ENCODE measurements around the gene NDUFV2.

NDUFV2 gene

GRCh38 chr18:9104244-9104901 is 1.9 kb downstream of the NDUFV2 start:
- Histone ChIP-seq H3K36me3 (ENCODE audit: insufficient read depth, low read depth, low read length) (peaks cover 13% of the 10 kb centered on the region; the same call in 1 of the 2 replicates), H3K27me3 (ENCODE audit: insufficient read depth, low read length) (no peaks in the 10 kb centered on the region), H3K4me1 (ENCODE audit: insufficient read depth, low read length) (peaks cover 53% of the 10 kb centered on the region), H3K9ac (ENCODE audit: low read depth, low read length) (peak overlapping the region; percentile 97; the same call in 1 of the 2 replicates), H3K4me3 (ENCODE audit: low read length) (peak overlapping the region; percentile 83), H3K9me3 (ENCODE audit: insufficient read depth, low read depth, low read length) (no peaks in the 10 kb centered on the region), H3K27ac (ENCODE audit: low read length) (no peak overlapping the region)

GRCh38 chr18:9105420-9105819 is 2.9 kb downstream of the NDUFV2 start:
- no peaks in the 10 kb centered on the region for H3K27me3 ChIP-seq (ENCODE audit: insufficient read depth, low read length)
- H3K4me3 ChIP-seq (ENCODE audit: low read length), result peak overlapping the region; percentile 83
- peaks cover 20% of the 10 kb centered on the region; the same call in 1 of the 2 replicates for H3K36me3 ChIP-seq (ENCODE audit: insufficient read depth, low read depth, low read length)
- H3K4me1 ChIP-seq (ENCODE audit: insufficient read depth, low read length), result peaks cover 64% of the 10 kb centered on the region
- peak overlapping the region; percentile 97; the same call in 1 of the 2 replicates for H3K9ac ChIP-seq (ENCODE audit: low read depth, low read length)
- H3K27ac ChIP-seq (ENCODE audit: low read length), result no peak overlapping the region
- H3K9me3 ChIP-seq (ENCODE audit: insufficient read depth, low read depth, low read length), result no peaks in the 10 kb centered on the region

GRCh38 chr18:9106094-9106493 is 3.6 kb downstream of the NDUFV2 start:
- H3K4me1 ChIP-seq (ENCODE audit: insufficient read depth, low read length), result peaks cover 65% of the 10 kb centered on the region
- peak overlapping the region; percentile 83 for H3K4me3 ChIP-seq (ENCODE audit: low read length)
- no peaks in the 10 kb centered on the region for H3K27me3 ChIP-seq (ENCODE audit: insufficient read depth, low read length)
- H3K27ac ChIP-seq (ENCODE audit: low read length), result no peak overlapping the region
- H3K9ac ChIP-seq (ENCODE audit: low read depth, low read length), result peak overlapping the region; percentile 97; the same call in 1 of the 2 replicates
- H3K9me3 ChIP-seq (ENCODE audit: insufficient read depth, low read depth, low read length), result no peaks in the 10 kb centered on the region
- peaks cover 27% of the 10 kb centered on the region; the same call in 1 of the 2 replicates for H3K36me3 ChIP-seq (ENCODE audit: insufficient read depth, low read depth, low read length)

- H3K27me3 ChIP-seq (ENCODE audit: insufficient read depth, low read length), result no peaks in the 10 kb centered on the region
- peaks cover 32% of the 10 kb centered on the region; the same call in 1 of the 2 replicates for H3K36me3 ChIP-seq (ENCODE audit: insufficient read depth, low read depth, low read length)
- H3K4me1 ChIP-seq (ENCODE audit: insufficient read depth, low read length), result peaks cover 62% of the 10 kb centered on the region
- peak overlapping the region; percentile 83; the same call in 1 of the 2 replicates for H3K4me3 ChIP-seq (ENCODE audit: low read length)
- no peaks in the 10 kb centered on the region for H3K9me3 ChIP-seq (ENCODE audit: insufficient read depth, low read depth, low read length)
- peak overlapping the region; percentile 6; the same call in 1 of the 2 replicates for H3K9ac ChIP-seq (ENCODE audit: low read depth, low read length)
- no peak overlapping the region for H3K27ac ChIP-seq (ENCODE audit: low read length)
Measured at GRCh38 chr18:9106800-9107584, 4.5 kb downstream of the NDUFV2 start.

- H3K4me1 ChIP-seq (ENCODE audit: insufficient read depth, low read length), result peaks cover 66% of the 10 kb centered on the region
- no peaks in the 10 kb centered on the region for H3K27me3 ChIP-seq (ENCODE audit: insufficient read depth, low read length)
- peak overlapping the region; percentile 46; the same call in 1 of the 2 replicates for H3K4me3 ChIP-seq (ENCODE audit: low read length)
- peaks cover 36% of the 10 kb centered on the region; the same call in 1 of the 2 replicates for H3K36me3 ChIP-seq (ENCODE audit: insufficient read depth, low read depth, low read length)
- no peak overlapping the region for H3K27ac ChIP-seq (ENCODE audit: low read length)
- 0 out of 2 replicates have a peak overlapping the region, but pooled peaks have one; percentile 24 for H3K9ac ChIP-seq (ENCODE audit: low read depth, low read length)
- no peaks in the 10 kb centered on the region for H3K9me3 ChIP-seq (ENCODE audit: insufficient read depth, low read depth, low read length)
Measured at GRCh38 chr18:9108911-9109310, 6.4 kb downstream of the NDUFV2 start.

GRCh38 chr18:9109523-9109922 is 7.0 kb downstream of the NDUFV2 start:
- peak overlapping the region; percentile 46; the same call in 1 of the 2 replicates for H3K4me3 ChIP-seq (ENCODE audit: low read length)
- 0 out of 2 replicates have a peak overlapping the region, but pooled peaks have one; percentile 24 for H3K9ac ChIP-seq (ENCODE audit: low read depth, low read length)
- no peaks in the 10 kb centered on the region for H3K9me3 ChIP-seq (ENCODE audit: insufficient read depth, low read depth, low read length)
- H3K27me3 ChIP-seq (ENCODE audit: insufficient read depth, low read length), result no peaks in the 10 kb centered on the region
- H3K27ac ChIP-seq (ENCODE audit: low read length), result no peak overlapping the region
- peaks cover 63% of the 10 kb centered on the region for H3K4me1 ChIP-seq (ENCODE audit: insufficient read depth, low read length)
- H3K36me3 ChIP-seq (ENCODE audit: insufficient read depth, low read depth, low read length), result peaks cover 36% of the 10 kb centered on the region; the same call in 1 of the 2 replicates

GRCh38 chr18:9113468-9114149 is 11.1 kb downstream of the NDUFV2 start:
- no peak overlapping the region for H3K27ac ChIP-seq (ENCODE audit: low read length)
- H3K36me3 ChIP-seq (ENCODE audit: insufficient read depth, low read depth, low read length), result peaks cover 43% of the 10 kb centered on the region
- H3K4me1 ChIP-seq (ENCODE audit: insufficient read depth, low read length), result peaks cover 33% of the 10 kb centered on the region; the same call in 1 of the 2 replicates
- H3K9ac ChIP-seq (ENCODE audit: low read depth, low read length), result no peak overlapping the region
- no peaks in the 10 kb centered on the region for H3K9me3 ChIP-seq (ENCODE audit: insufficient read depth, low read depth, low read length)
- no peak overlapping the region for H3K4me3 ChIP-seq (ENCODE audit: low read length)
- H3K27me3 ChIP-seq (ENCODE audit: insufficient read depth, low read length), result no peaks in the 10 kb centered on the region

- H3K9ac ChIP-seq (ENCODE audit: low read depth, low read length), result no peak overlapping the region
- H3K4me1 ChIP-seq (ENCODE audit: insufficient read depth, low read length), result peaks cover 15% of the 10 kb centered on the region; the same call in 1 of the 2 replicates
- no peak overlapping the region for H3K27ac ChIP-seq (ENCODE audit: low read length)
- H3K36me3 ChIP-seq (ENCODE audit: insufficient read depth, low read depth, low read length), result peaks cover 55% of the 10 kb centered on the region
- no peaks in the 10 kb centered on the region for H3K27me3 ChIP-seq (ENCODE audit: insufficient read depth, low read length)
- no peaks in the 10 kb centered on the region for H3K9me3 ChIP-seq (ENCODE audit: insufficient read depth, low read depth, low read length)
- H3K4me3 ChIP-seq (ENCODE audit: low read length), result no peak overlapping the region
Measured at GRCh38 chr18:9115984-9116383, 13.5 kb downstream of the NDUFV2 start.

GRCh38 chr18:9117980-9118841 is 15.7 kb downstream of the NDUFV2 start:
- Histone ChIP-seq H3K27me3 (ENCODE audit: insufficient read depth, low read length) (no peaks in the 10 kb centered on the region), H3K4me1 (ENCODE audit: insufficient read depth, low read length) (peaks cover 10% of the 10 kb centered on the region; the same call in 1 of the 2 replicates), H3K27ac (ENCODE audit: low read length) (no peak overlapping the region), H3K4me3 (ENCODE audit: low read length) (no peak overlapping the region), H3K36me3 (ENCODE audit: insufficient read depth, low read depth, low read length) (peaks cover 67% of the 10 kb centered on the region), H3K9ac (ENCODE audit: low read depth, low read length) (no peak overlapping the region), H3K9me3 (ENCODE audit: insufficient read depth, low read depth, low read length) (no peaks in the 10 kb centered on the region)

- H3K4me3 ChIP-seq (ENCODE audit: low read length), result no peak overlapping the region
- H3K9me3 ChIP-seq (ENCODE audit: insufficient read depth, low read depth, low read length), result no peaks in the 10 kb centered on the region
- H3K27me3 ChIP-seq (ENCODE audit: insufficient read depth, low read length), result no peaks in the 10 kb centered on the region
- no peak overlapping the region for H3K27ac ChIP-seq (ENCODE audit: low read length)
- H3K36me3 ChIP-seq (ENCODE audit: insufficient read depth, low read depth, low read length), result peaks cover 84% of the 10 kb centered on the region
- H3K4me1 ChIP-seq (ENCODE audit: insufficient read depth, low read length), result peaks cover 6% of the 10 kb centered on the region; the same call in 1 of the 2 replicates
- H3K9ac ChIP-seq (ENCODE audit: low read depth, low read length), result no peak overlapping the region
Measured at GRCh38 chr18:9120796-9121195, 18.3 kb downstream of the NDUFV2 start.

Data from iPS-20b (cell line).